GM21529 (cell line): ENCODE results near the gene ATP5ME.
"Not testable (repeated sequence)": the region's sequence is repeated elsewhere in the genome, so short reads cannot be mapped to it uniquely, and the experiment has no call there.

Experiments used
- ATAC-seq: cut with Tn5 transposase; IDR thresholded peaks from one replicate; pipeline ENCODE4 v1.9.1; 2021; ENCODE audit not compliant: unreplicated experiment

Gene ATP5ME

GRCh38 chr4:657338-657833, 16.7 kb downstream of the ATP5ME start:
- ATAC-seq: no peak

- no peak for ATAC-seq
These were observed 17.4 kb downstream of the ATP5ME start for GRCh38 chr4:656436-657337.

DNA sequence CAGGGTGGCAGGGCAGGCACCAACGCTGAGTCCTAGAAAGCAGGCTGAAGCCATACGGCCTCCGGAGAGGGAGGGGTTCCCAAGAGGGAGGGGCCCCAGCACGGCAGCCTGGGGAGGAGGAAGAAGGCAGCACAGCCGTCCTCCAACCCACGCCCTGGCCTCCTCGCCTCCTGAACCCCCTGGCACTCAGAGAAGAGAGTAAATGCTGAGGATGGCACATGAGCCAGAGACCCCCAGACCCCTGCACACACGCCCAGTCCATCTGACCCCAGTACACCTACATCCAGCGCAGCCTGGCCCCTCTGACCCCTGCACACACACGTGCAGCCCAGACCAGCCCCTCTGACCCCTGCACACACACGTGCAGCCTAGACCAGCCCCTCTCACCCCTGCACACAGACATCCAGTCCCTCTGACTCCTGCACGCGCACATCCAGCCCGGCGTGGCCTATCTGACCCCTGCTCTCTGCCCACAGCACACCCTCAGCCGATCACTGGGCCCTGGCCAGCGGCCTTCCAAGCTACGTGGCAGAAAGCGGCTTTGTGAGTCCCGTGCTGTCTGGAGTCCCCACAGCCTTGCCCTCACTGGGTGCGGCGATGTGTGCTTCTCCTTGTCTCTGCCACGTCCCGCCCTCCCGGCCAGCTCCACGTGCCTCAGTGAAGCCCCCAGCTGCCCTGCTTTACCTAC, 18.5 kb downstream of the ATP5ME start:
- ATAC-seq: no peak

GRCh38 chr4:654871-655463, 19.1 kb downstream of the ATP5ME start:
- ATAC-seq: no peak

DNA sequence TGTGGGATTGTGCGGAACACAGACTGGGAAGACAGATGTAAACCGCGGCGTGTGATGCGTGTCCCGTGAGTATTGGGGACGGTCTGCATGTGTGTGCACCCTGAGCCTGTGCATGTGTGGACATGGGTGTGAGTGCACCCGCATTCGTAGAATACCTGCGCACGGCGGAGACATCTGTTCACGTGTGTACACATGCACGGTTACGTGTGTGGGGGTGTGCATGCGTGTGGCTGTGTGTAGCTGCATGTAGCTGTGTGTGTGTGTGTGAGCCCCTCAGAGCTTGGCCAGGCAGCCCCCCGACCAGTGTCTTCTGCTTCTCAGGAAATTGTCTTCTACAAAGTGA, 19.6 kb downstream of the ATP5ME start:
- no peak for ATAC-seq

GRCh38 chr4:653831-654502, 20.1 kb downstream of the ATP5ME start:
- ATAC-seq: no peak

DNA sequence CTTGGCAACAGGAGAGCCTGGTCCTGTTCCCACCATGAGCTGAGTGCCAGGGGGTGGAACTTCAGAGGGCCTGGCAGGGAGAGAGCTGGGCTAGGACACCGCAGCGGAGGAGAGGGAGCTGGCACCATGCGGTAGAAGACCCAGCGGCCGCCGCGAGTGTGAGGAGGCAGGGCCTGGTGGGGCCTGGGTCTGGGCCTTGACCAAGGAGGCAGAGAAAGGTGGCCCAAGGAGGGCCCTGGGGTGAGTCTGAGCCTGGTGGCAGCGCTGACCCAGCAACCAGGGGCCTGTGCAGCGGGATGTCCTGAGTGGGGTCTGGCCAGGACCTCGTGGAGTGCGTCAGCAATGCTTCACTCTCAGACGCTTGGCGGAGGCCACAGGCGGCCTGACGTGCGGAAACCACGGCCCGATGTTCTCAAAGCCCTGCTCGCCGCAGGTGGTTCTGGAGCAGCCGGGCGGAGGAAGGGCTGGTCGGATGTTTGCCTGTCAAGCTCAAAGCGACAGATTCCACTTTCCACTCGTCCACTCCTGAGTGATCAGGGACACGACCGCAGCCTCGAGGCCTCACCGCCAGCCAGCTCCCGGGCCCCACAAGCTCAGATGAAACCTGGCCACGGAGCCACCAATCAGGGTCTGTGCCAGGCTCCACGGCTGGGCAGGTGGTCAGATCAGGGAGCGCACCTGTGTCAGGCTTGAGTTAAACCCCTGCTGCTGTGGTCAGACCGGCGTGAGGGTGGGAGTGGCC, 20.8 kb downstream of the ATP5ME start:
- no peak for ATAC-seq

GRCh38 chr4:651884-652642, 22.0 kb downstream of the ATP5ME start:
- ATAC-seq: no peak

DNA sequence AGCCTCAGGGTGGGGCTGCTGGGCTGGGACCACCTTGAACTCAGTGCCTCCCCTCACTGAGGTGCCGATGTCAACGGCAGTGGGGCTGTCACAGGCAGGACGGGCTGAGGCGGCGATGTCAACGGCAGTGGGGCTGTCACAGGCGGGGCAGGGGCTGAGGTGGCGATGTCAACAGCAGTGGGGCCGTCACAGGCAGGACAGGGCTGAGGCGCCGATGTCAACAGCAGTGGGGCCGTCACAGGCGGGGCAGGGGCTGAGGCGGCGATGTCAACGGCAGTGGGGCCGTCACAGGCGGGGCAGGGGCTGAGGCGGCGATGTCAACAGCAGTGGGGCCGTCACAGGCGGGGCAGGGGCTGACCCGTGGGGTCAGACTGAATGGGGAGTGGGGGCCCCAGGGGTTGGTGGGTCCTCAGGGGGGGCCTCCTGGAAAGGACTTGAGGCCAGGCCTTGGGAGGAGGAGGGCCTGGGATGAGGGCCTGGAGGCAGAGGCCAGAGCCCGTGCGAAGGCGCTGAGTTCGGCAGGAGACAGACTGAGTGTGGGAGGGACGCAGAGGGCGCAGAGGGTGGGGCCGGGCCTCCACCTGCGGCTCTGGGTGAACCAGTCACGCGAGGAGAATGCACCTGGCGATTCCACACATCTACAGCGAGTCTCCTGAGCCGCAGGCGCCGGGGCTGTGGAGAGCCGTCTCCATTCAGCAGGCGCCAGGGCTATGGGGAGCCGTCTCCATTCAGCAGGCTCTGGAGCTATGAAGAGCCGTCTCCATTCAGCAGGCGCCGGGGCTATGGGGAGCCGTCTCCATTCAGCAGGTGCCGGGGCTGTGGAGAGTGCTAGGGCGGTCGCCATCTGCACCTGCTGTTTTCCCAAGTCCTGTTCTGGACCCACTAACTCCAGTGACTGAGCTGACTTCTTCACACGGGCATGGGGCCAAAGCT, 22.9 kb downstream of the ATP5ME start:
- no peak for ATAC-seq

DNA sequence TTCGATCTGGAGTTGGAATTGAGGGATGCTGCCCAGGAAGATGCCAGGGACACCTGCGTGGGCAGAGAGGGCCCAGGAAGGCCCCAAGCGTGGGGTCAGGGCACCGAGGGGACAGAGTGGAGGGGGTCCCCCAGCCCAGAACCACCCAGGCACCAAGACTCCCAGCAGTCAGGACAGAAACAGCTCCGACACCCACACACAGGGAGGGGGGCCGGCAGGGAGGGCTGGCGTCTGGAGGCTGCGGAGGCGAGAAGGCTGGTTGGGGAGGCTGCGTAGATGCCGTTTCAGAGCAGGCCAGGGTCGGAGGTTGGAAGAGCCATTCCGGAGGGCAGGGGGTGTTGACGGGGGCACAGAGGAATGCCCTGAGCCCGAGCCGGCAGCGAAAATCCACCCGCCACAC, 23.6 kb downstream of the ATP5ME start:
- no peak for ATAC-seq

DNA sequence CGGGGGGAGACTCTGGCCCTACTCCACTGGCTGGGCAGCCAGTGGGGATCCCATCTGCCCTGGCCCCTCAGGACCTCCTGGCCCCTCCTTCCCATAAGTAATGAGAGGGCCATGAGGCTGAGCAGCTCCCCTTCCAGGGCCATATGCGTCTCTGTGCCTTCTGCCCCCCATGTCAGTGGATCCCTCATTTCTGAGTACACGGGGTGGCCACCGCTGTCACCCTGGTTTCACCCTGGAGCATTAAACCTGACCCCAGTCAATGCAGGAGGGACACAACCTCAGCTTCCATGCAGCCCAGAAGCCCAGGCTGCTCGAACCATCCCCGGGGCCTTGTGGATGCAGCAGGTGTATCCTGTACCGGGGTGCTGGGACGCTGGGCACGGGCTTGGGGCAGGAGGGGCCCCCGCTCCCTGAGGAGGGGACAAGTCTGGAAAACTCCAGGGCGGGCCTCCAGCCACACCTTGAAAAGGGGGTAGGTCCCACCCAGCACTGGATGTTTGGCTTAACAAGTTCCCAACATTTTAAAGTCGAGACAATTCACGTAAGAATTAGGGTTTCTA, 24.2 kb downstream of the ATP5ME start:
- ATAC-seq: no peak

DNA sequence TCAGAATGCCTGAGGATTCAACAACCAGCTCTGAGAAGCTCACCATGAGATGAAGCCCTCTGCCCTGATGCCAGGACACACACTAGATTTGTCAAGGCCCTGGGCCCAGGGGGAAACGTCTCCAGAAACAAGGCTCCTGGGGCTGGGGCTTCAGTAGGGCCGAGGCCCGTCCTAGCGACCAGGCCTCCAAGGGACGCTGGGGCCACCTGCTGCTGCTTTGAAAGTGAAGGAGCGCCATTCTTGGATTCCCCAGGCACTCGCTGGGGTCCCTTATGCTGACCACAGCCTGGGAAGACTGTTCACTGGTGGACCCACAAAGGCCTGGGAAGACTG, 24.8 kb downstream of the ATP5ME start:
- ATAC-seq: no peak

DNA sequence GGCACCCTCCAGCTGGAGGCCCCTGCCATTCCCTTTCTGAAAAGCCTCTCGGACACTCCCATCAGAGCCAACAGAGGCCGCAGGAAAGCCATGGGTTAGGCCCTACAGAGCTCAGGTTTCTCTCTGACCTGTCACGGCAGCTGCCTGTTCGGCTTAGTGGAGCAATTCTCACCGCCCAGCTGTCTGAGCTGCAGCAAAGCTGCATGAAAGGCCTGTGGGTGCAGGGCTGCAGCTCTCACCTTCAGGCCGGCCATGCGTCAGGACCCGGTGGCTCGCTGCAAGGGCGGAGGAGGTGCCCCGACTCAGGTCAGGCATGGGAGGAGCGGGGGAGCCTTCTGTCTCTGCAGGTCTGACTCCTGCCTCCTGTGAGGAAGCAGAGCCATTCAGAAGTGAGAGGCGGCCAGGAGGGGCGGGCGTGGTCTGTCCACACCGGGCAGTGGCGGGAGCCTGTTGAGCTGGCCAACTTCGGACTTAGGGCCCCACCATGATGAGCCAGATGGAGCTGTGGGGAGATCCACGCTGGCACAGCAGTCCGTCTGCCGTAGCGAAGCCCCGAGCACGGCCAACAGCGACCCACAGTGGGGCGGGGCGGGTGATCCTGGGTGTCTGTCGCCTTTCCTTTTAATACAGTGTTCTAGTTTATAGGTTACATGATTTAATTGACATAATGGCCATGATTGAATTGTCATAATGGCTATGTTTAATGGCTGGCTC, 25.3 kb downstream of the ATP5ME start:
- no peak for ATAC-seq

DNA sequence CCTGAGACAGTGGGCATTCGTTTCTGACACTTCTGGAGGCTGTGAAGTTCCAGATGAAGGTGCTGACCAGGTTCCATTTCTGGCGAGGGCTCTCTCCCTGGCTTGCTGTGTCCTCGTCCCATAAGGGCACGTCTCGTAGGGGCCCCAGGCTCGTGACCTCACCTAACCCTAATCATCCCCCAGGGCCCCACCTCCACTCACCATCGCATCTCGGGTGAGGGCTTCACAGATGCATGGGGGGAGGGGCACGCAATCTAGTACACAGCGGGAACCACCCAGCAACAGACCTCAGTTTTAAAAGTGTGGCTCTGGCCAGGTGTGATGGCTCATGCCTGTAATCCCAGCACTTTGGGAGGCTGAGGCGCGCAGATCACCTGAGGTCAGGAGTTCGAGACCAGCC, 26.6 kb downstream of the ATP5ME start:
- no peak for ATAC-seq

DNA sequence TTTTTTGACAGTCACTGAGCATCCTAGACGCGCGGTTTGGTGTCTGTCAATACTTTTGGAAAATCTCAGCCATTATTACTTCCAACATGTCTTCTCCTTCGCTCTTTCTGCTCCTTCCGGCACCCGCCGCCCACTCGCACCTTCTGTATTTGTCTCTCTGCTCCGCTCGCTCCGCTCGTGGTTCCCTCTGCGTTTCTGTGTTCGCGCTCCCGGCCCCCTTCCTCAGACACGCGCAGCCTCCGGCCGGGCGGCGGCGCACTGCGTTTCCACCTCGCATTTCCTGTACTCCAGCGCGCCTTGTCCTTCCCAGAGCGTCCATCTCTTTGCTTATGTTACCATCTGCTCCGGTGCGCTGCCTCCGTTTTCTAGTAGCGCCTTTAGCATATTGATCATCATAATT, 27.6 kb downstream of the ATP5ME start:
- no peak for ATAC-seq

DNA sequence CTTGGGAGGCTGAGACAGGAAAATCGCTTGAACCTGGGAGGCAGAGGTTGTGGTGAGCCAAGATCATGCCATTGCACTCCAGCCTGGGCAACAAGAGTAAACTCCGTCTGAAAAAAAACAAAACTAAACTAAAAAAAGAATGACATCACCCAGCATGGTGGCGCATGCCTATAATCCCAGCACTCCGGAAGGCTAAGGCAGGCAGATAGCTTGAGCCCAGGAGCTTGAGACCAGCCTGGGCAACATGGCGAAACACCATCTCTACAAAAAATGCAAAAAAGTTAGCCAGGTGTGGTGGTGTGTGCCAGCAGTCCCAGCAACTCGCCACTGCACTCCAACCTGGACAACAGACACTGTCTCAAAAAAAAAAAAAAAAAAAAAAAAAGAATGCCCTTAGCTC, 31.7 kb downstream of the ATP5ME start:
- not testable (repeated sequence) for ATAC-seq

- no peak for ATAC-seq
These were observed 36.4 kb downstream of the ATP5ME start for GRCh38 chr4:637536-638280.
